Mesodermal cell (in vitro differentiated cells): ENCODE data around the gene LRRTM1.

Experiments
- H3K27ac ChIP-seq: 2 replicates; pipeline ENCODE4 v1.7.0; 2013; ENCODE audit warnings: mild to moderate bottlenecking, low read depth, low read length, moderate library complexity; ENCODE audit not compliant: severe bottlenecking
- H3K36me3 ChIP-seq: 2 replicates; pipeline ENCODE4 v1.7.1; 2013; ENCODE audit warnings: mild to moderate bottlenecking, low read length, moderate library complexity; ENCODE audit not compliant: control insufficient read depth, insufficient read depth
- H3K4me1 ChIP-seq: one replicate; pipeline ENCODE4 v1.7.1; 2013; ENCODE audit warnings: mild to moderate bottlenecking, low read length; ENCODE audit not compliant: insufficient read depth, control insufficient read depth, poor library complexity, severe bottlenecking
- H3K4me3 ChIP-seq: 2 replicates; pipeline ENCODE4 v1.7.0; 2013; ENCODE audit warnings: low read length, control low read depth, mild to moderate bottlenecking; ENCODE audit not compliant: insufficient read depth, poor library complexity, severe bottlenecking; ENCODE audit errors: extremely low read depth
- H3K9me3 ChIP-seq: 2 replicates; pipeline ENCODE4 v1.7.1; 2013; ENCODE audit warnings: mild to moderate bottlenecking, low read length, moderate library complexity; ENCODE audit not compliant: control insufficient read depth
- WGBS, 2 experiments: methylation state at CpG; one replicate each; pipeline ENCODE4 v1.1.5; 2013; ENCODE audit warnings: missing lambda C conversion rate in 2 of 2; ENCODE audit not compliant: insufficient coverage in 2 of 2; 5-methylcytosine and 5-hydroxymethylcytosine counted together

Gene LRRTM1

DNA sequence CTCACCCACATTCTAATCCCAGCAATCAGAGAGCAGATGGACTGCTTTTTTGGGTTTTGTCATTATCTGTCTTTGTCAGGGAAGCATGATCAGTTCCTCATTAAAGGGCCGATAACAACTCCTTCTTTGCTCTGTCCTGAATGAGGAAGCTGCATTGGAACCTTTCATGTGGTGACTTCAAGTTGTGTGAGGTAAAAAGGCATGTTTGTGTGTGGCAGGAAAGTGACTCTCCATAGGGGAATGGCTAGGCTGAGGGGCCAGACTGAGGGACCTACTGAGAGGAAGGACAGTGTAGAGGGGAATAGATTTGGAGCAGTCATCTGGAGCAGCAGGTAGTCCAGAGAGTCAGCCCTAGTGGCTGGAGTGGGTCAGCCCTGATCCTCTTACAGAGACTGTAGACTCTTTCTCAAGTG, 23.6 kb upstream of the LRRTM1 start:
- WGBS, 2 experiments = 88 to 100% methylated on average over 1 of the region's 1 CpG
- Histone ChIP-seq H3K36me3 (no peaks in the 10 kb centered on the region), H3K27ac (no peak overlapping the region), H3K4me3 (no peak overlapping the region), H3K9me3 (no peaks in the 10 kb centered on the region), H3K4me1 (no peaks in the 10 kb centered on the region)

DNA sequence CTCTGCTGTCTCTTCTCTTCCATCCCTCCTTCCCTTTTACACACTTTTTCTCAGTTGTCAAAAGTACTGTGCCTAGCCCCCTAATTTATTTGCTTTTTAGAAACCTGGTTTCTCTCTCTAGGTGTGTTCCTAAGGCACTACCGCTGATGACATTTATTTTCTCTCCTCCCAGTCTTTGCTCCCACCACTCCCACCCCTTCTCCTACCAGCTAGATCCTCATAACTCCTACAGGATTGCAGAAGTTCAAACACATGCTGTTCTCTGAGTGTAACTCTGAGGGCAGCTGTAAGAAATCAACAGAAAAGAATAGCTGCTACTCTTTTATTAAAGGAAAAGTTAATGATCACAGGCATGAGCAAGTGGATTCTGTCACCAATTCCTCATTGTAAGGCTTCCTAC, 22.3 kb upstream of the LRRTM1 start:
- WGBS, 2 experiments = 71 to 100% methylated on average over 1 of the region's 1 CpG
- H3K9me3 ChIP-seq = no peaks in the 10 kb centered on the region
- H3K27ac ChIP-seq = no peak overlapping the region
- no peak overlapping the region for H3K4me3 ChIP-seq
- H3K4me1 ChIP-seq = no peaks in the 10 kb centered on the region
- no peaks in the 10 kb centered on the region for H3K36me3 ChIP-seq

DNA sequence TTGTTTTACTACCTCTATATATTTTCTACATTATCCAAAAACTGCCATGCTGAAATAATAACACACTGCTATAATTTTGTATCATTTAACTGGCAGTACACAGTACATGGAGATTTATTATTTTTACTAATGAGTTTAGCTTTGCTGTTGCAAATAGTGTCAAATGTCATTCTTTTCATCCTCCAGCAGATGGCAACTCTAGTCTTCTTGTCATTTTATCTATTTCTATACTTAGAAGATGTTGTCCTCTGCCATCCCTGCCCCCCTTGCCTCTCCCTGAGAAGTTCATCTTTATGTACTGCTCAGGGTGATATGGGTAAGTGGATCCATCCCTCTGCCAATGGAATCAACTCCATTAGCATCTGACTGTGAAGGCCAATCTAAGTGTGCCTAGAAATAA, 21.7 kb upstream of the LRRTM1 start:
- Histone ChIP-seq H3K9me3 (no peaks in the 10 kb centered on the region), H3K27ac (no peak overlapping the region), H3K4me1 (no peaks in the 10 kb centered on the region), H3K4me3 (no peak overlapping the region), H3K36me3 (no peaks in the 10 kb centered on the region)

DNA sequence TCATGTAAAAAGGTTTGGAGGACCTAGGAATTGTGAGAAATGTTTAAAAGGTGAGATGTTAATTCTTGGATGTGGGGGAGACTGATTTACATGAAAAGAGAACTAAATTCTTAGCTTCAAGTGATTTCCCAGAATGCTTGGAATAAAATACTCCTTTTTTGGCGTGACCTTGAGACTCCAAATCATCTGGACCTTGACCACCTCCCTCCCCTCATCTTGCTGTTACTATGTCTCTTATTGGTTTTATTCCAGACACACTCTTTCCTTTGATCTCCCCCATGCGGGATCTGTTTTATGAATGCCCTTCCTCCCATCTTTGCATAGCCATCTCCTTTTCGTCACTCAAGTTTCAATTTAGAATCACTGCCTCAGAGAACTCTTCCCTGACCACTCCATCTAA, 20.0 kb upstream of the LRRTM1 start:
- no peaks in the 10 kb centered on the region for H3K9me3 ChIP-seq
- 39 to 45% methylated on average over 3 of the region's 3 CpGs for WGBS, 2 experiments
- H3K36me3 ChIP-seq = no peaks in the 10 kb centered on the region
- no peak overlapping the region for H3K4me3 ChIP-seq
- no peak overlapping the region for H3K27ac ChIP-seq
- H3K4me1 ChIP-seq = no peaks in the 10 kb centered on the region

DNA sequence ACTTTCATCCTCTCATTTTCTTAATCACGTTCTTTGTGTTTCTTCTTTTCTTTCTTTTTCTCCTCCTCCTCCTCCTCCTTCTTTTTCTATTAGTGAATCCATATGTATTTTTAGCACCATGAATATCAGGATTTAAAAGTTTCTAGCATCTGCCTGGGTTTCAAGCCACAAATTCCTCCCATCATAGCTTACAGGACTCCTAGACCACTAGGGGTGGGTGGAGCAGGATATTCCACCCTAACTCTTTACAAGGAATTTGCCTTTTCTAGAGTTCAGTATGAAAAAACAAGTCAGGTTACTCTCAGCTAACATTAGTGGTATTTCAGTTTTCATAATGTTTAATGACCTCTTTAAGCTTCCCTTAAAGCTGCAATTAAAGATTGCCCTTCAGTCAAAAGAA, 19.1 kb upstream of the LRRTM1 start:
- WGBS, 2 experiments = no CpG with 5 or more reads among the region's 1 CpG
- no peaks in the 10 kb centered on the region for H3K9me3 ChIP-seq
- H3K27ac ChIP-seq = no peak overlapping the region
- no peak overlapping the region for H3K4me3 ChIP-seq
- no peaks in the 10 kb centered on the region for H3K36me3 ChIP-seq
- no peaks in the 10 kb centered on the region for H3K4me1 ChIP-seq

DNA sequence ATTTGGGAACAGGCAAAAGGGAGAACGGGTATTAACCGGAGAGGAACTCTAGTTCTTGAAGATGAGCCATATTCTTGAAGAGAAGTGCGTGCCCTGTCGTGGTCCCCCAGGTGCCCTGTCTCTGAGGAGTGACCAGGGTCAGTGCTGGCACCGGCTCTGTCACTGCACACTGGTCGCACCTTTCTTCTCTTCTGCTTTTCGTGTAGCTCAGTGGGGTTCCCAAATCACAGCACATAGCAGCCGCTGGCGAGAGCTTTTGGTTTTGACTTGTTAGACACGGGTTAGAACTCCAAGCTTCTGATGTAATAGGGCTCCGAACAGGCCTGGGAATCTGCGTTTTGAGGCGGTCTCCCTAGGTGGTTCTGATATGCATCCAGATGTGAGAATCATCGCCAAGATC, 18.4 kb upstream of the LRRTM1 start:
- H3K4me1 ChIP-seq = no peaks in the 10 kb centered on the region
- H3K9me3 ChIP-seq = no peaks in the 10 kb centered on the region
- H3K4me3 ChIP-seq = no peak overlapping the region
- no peaks in the 10 kb centered on the region for H3K36me3 ChIP-seq
- H3K27ac ChIP-seq = no peak overlapping the region
- 80 to 81% methylated on average over 13 to 14 of the region's 14 CpGs for WGBS, 2 experiments

DNA sequence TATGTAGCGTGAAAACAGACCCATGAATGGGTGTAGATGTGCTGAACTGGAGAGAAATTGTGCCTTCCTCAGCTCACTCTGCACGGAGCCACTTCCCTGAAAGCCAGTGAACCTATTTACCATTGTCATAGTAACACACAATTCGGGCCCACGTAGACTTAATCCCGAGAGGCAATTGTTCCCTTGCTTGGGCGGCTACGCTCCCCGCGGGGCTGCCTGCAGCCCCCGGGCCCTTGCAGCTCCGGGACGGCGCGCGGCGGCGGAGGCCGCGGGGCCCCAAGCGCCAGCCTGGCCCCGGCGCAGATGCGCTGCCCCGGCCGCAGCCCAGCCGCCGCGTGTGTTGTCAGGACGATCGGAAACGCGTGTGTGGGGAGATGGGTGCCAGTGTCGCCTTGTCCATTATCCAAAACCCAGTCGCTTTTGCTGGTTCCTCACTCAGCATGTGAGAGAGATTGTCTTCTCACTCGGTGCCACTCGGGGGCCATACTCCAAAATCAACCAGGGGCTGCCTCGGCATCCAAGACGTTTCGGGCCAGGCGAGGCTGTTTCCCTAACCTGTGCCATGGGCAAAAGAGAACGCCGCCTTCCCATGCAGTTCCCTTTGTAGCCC, 17.9 kb upstream of the LRRTM1 start:
- no peak overlapping the region for H3K27ac ChIP-seq
- no peak overlapping the region for H3K4me3 ChIP-seq
- H3K9me3 ChIP-seq = no peaks in the 10 kb centered on the region
- 43 to 44% methylated on average over 21 to 31 of the region's 42 CpGs for WGBS, 2 experiments
- no peaks in the 10 kb centered on the region for H3K36me3 ChIP-seq
- no peaks in the 10 kb centered on the region for H3K4me1 ChIP-seq

DNA sequence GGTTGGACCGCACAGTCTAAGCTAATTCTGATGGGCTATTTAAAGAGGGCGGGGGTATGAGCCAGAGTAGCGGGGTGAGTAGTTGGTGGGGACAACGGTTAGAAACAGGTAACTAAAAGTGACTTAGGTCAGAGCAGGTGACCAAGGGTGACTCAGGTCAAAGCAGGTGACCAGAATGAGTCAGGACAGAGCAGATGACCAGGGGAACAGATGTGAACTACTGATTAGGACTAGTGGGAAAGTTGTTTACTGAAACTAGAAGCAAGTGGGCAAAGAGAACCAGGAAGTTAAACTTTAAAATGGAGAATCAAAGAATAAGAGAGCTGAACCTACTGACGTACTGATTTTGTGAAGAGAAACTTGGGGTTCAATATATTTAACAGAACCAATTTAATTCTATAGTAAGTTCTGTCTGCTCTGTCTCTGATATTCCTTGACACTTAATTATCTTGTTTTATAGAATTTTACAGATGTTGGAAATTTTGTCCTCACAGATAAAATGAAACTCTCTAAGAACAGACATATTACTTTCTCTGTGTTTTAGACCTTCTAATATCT, 7.8 kb upstream of the LRRTM1 start:
- H3K27ac ChIP-seq = no peak overlapping the region
- WGBS, 2 experiments = 83 to 97% methylated on average over 3 to 5 of the region's 5 CpGs
- H3K4me1 ChIP-seq = no peaks in the 10 kb centered on the region
- H3K9me3 ChIP-seq = no peaks in the 10 kb centered on the region
- no peaks in the 10 kb centered on the region for H3K36me3 ChIP-seq
- H3K4me3 ChIP-seq = no peak overlapping the region

DNA sequence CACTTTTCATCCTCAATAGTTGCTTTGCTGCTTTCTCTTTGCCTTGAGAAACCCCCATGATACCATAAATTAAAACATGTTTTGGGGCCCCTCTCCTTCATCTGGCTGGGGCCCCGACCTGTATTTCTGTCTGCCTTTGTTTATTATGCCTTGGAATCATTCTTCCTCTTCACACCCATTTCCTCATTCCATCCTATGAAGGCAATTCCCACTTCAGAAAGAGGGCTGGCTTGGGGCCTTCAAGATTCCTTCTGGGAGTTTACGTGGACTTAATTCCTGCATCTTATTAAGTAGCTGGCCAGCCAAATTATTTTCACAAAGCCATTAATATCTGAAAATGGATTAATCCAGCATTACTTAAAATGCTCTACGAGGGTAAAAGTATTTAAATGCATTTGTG, 6.8 kb upstream of the LRRTM1 start:
- H3K27ac ChIP-seq = no peak overlapping the region
- 67 to 70% methylated on average over 1 to 2 of the region's 3 CpGs for WGBS, 2 experiments
- no peaks in the 10 kb centered on the region for H3K9me3 ChIP-seq
- no peaks in the 10 kb centered on the region for H3K36me3 ChIP-seq
- no peaks in the 10 kb centered on the region for H3K4me1 ChIP-seq
- H3K4me3 ChIP-seq = no peak overlapping the region

DNA sequence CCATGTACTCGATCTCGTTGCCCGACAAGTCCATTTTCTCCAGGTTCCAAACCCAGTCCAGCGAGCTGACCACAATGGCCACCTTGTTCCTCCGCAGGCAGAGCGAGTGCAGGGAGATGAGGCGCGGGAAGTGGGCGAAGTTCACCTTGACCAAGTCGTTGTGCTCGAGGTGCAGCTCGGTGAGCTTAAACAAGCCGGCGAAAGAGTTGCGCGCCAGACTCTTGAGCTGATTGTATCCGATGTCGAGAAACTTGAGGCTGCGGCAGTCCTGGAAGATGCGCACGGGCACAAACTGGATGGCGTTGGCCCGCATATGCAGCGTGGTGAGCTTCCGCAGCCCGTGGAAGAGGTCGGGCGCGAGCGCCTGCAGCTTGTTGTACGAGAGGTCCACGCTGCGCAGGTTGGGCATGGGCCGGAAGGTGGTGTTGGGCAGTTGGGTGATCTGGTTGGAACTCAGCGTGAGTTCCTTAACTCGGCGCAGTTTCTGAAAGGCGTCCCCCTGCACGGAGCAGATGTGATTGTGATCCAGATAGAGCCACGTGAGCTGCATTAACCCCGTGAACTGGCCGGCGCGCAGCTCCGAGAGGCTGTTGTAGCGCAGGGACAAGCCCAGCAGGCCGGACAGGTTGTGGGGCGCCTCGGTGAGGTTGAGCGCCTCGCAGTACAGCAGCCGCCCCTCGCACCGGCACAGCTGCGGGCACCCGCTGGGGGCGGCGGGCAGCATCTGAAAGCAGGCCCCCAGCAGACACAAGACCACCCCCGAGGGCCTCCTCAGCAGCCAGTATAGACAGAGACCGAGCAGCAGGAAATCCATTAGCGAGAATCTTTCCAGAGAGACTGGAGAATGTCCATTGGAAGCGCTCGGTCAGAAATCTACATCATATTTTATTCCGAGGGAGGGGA, 1.3 kb downstream of the LRRTM1 start:
- Histone ChIP-seq H3K4me1 (peaks cover 7% of the 10 kb centered on the region), H3K27ac (no peak overlapping the region), H3K4me3 (peak overlapping the region; percentile 39), H3K36me3 (no peaks in the 10 kb centered on the region), H3K9me3 (no peaks in the 10 kb centered on the region)
- WGBS, 2 experiments = 12 to 14% methylated on average over 45 to 58 of the region's 64 CpGs
